Stimulated activated CD4-positive, alpha-beta T cell treated with anti-CD3 and anti-CD28 coated beads, Interleukin-1b, Interleukin-23, amount 100 ng/mL, for 4 hours (primary cell): Measurements from ENCODE around the gene RNF10.
"Not testable (repeated sequence)": the region's sequence is repeated elsewhere in the genome, so short reads cannot be mapped to it uniquely, and the experiment has no call there.

ENCODE experiments used
- DNase-seq, 2 donors: peaks; one replicate each; pipeline ENCODE4 v3.0.0-alpha.2; 2020; ENCODE audit warnings: low read depth in 2 of 2

RNF10 gene

GRCh38 chr12:120528861-120529525, 5.2 kb upstream of the RNF10 start, which contains the start of gene COQ5:
Gene COQ5 (minus strand): TSS chr12:120529158. CDS start chr12:120529141, 17 bp downstream.
- peak; percentile 74 to 76 for DNase-seq

- no peak for DNase-seq
Observed at GRCh38 chr12:120529641-120530417, 4.3 kb upstream of the RNF10 start.

- DNase-seq, result not testable (repeated sequence)
Observed at GRCh38 chr12:120530418-120530761, 3.8 kb upstream of the RNF10 start.

DNA sequence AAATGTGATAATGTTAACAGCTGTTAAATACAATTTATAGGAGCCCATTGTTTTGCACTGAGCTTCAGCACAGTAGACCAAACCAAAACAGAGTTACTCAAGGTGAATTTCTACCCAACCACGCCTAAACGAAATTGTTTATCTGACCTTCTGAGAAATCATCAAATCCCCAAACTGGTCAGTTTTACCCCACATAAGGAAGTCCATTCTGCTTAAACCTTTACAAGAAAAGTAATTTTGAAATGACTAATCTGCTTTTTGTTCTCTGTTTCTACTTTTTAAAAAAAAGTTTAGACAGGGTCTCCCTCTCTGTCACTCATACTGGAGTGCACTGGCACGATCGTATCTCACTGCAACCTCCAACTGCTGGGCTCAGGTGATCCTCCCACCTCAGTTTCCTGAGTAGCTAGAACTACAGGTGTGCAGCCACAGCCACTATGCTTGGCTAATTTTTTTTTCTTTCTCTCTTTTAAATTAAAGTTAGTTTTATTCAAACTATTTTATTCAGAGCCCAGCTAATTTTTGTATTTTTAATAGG, 1.4 kb upstream of the RNF10 start:
- no peak for DNase-seq

GRCh38 chr12:120534703-120535655, 823 bp downstream of the RNF10 start:
- peak in 1 of 2 donors; percentile 42 for DNase-seq

DNA sequence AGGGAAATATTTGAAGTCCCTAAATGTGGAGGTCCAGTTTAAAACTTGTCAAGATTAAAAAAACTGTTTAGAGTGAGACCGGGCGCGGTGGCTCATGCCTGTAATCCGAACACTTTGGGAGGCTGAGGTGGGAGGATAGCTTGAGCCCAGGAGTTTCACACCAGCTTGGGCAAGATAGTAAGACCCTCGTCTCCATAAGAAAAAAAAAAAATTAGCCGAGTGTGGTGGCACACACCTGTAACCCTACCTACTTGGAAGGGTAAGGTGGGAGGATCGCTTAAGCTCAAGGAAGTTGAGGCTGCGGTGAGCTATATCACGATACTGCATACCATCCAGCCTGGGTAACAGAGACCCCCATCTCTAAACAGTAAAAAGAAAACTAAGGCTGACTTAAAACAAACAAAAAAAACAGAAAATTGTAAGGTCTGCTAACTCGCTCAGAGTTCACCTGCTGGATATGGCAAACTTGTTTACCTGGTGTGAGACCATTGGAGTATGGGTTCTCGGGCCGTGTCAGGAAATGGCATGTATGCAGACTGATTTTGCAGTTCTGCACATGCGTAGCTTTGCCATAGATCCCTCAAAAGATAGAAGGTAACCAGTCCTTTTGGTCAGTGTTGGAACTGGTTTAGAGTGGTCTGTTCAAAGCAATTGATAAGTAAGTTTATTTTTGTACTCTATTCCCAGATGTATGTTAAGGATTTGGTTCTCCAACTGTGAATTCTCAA, 2.1 kb downstream of the RNF10 start:
- no peak for DNase-seq

- no peak for DNase-seq
Observed at GRCh38 chr12:120537856-120538220, 3.7 kb downstream of the RNF10 start.

GRCh38 chr12:120538281-120539156, 4.4 kb downstream of the RNF10 start:
- DNase-seq, result no peak

- DNase-seq, result no peak
Observed at GRCh38 chr12:120539303-120539702, 5.1 kb downstream of the RNF10 start.

DNA sequence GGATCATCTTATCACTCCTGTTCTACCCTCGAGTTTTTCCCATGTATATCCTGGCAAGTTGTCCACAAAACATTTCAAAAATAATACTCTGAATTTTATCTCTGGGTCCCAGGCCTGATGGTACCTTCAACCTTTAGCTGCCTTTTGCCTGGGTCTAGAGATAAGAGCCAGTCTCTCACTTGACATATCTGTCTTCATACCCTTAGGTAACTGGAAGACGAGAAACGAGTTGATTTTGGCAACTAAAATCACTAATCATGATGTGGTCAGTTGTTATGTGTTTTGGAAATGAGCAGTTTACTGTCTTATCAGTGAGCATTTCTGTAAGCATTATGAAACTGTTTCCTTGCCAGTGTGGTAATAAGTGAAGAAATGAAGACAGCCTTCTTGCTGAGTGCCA, 6.3 kb downstream of the RNF10 start:
- no peak for DNase-seq

- no peak for DNase-seq
Observed at GRCh38 chr12:120542166-120542565, 8.0 kb downstream of the RNF10 start.

- no peak for DNase-seq
Observed at GRCh38 chr12:120544691-120545090, 10.5 kb downstream of the RNF10 start.

- no peak for DNase-seq
Observed at GRCh38 chr12:120546050-120546386, 11.9 kb downstream of the RNF10 start.

DNA sequence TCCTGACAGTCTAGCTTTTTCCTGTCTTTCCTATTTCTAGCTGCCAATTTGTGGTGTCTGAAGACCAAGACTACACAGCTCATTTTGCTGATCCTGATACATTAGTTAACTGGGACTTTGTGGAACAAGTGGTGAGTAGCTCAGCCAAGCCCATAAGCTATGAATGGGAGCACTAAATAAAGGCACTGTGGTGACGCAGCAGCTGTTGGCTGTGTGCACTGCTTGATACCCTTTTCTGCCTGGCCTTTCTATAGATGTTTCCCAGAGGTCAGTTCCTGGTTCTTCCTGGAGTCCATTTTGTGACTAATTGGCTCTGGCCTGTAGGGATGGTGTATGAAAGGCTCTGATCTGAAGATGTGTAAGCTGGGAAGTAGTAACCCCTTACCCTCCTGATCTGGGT, 20.5 kb downstream of the RNF10 start:
- no peak for DNase-seq

- DNase-seq, result no peak
Observed at GRCh38 chr12:120557589-120557988, 23.4 kb downstream of the RNF10 start.

DNA sequence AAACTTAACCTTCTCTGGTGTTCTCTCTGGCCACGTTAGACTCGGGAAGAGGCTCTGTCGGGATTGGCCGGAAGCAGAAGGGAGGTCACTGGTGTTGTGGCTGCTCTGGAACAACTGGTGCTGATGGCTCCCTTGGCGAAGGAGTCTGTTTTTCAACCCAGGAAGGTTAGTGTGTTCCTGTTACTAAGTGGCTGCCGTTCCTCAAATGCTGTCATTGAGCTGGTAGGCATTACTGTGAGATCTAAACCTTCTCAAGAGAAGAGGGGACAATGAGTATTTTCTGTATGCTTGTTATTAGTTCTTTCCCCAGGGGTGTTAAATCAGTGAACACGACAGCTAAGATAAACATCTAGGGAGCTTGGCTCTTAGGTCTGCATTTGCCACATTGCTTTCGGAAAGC, 28.8 kb downstream of the RNF10 start:
- DNase-seq, result no peak

DNA sequence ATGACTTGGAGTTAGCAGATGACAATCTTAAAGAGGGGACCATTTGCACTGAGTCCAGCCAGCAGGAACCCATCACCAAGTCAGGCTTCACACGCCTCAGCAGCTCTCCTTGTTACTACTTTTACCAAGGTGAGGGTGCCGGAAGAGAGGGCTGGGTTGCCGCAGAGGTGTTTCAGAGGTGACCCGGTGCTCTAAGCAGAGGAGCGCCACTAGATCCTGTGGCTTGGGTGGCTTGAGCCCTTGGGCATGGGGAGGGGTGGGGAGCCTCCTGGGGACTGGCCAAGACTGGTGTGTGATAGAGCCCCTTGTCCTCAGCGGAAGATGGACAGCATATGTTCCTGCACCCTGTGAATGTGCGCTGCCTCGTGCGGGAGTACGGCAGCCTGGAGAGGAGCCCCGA, 29.3 kb downstream of the RNF10 start:
- no peak for DNase-seq

DNA sequence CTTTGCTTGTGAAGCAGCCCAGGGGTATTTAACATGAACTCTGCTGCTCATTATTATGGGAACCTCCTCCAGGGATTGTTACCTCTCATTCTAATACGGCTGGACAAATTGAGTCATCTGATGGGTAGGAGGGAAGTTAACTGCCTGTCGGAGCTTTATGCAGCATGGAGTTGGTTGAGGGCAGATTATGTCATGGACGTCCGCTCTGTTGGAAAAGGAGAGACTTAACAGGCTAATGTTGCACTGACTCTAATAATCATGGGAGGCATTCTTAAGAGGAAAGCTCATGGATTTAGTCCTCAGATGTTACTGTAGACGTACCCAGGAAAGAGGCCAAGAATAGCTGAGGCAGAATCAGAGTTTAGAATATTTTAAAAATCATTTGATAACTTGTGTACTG, 37.1 kb downstream of the RNF10 start:
- no peak for DNase-seq

- DNase-seq, result no peak
Observed at GRCh38 chr12:120573560-120573959, 39.4 kb downstream of the RNF10 start.

DNA sequence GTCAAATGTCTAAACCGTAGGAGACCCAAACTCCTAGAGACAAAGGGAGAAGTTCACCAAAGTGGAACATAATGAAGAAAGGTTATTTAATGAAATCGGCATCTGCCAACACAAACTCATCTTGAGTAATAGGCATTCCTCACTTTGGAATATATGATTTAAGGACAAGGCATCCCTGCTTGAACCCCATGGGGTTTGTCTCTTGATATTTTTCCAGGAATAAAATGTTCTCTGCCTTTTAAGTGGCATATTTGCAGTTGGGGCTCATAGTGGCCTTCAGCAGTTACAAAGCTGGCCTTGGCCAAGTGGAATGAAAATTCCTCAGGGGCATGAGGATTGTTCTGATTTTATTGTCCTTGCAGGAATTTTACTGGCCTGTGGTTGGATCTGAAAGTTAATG, 40.0 kb downstream of the RNF10 start:
- no peak for DNase-seq

DNA sequence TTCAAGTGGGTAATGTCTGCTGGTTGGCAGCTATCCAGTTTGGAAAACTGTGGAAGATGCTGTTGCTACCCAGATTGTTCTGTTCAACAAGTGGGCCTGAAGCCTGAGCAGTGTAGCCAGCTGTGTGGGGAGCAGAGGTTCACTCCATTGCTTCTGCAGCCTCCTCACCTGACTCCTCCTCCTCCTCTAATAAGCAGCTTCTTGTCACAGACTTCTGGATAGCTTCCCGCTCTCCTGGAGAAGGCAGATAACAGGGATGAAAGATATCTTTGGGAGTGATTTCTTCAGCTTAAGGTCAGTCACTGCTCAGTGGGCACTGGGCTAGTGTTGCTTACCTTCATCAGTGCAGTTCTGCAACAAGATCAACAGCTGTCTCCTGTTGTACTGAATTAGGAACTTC, 45.0 kb downstream of the RNF10 start:
- DNase-seq, result no peak
